GM18868 (cell line): ENCODE measurements around the gene SPRING1.
"Not testable (repeated sequence)": the region's sequence is repeated elsewhere in the genome, so short reads cannot be mapped to it uniquely, and the experiment has no call there.

ENCODE experiments used
- ATAC-seq: cut with Tn5 transposase; IDR thresholded peaks from one replicate; pipeline ENCODE4 v1.9.1; 2021; ENCODE audit warnings: mild to moderate bottlenecking, moderate library complexity; ENCODE audit not compliant: unreplicated experiment

Gene SPRING1

GRCh38 chr12:116742787-116743186, 4.9 kb upstream of the SPRING1 start:
- ATAC-seq = not testable (repeated sequence)

- ATAC-seq = no peak
Measured at GRCh38 chr12:116739381-116739887, 1.6 kb upstream of the SPRING1 start.

- ATAC-seq = no peak
Measured at GRCh38 chr12:116736962-116737773, 701 bp downstream of the SPRING1 start.

- ATAC-seq = no peak
Measured at GRCh38 chr12:116735951-116736599, 1.8 kb downstream of the SPRING1 start.

- ATAC-seq = no peak
Measured at GRCh38 chr12:116735084-116735483, 2.8 kb downstream of the SPRING1 start.

GRCh38 chr12:116734156-116734768, 3.6 kb downstream of the SPRING1 start:
- no peak for ATAC-seq

- ATAC-seq = no peak
Measured at GRCh38 chr12:116731801-116732200, 6.1 kb downstream of the SPRING1 start.

GRCh38 chr12:116727891-116728290, 10.0 kb downstream of the SPRING1 start:
- ATAC-seq = no peak

GRCh38 chr12:116727261-116727660, 10.6 kb downstream of the SPRING1 start:
- ATAC-seq = no peak

GRCh38 chr12:116726694-116727093, 11.2 kb downstream of the SPRING1 start:
- ATAC-seq = no peak

- no peak for ATAC-seq
Measured at GRCh38 chr12:116722245-116722644, 15.6 kb downstream of the SPRING1 start.

- ATAC-seq = no peak
Measured at GRCh38 chr12:116719731-116720528, 17.9 kb downstream of the SPRING1 start.

- ATAC-seq = no peak
Measured at GRCh38 chr12:116718655-116719454, 19.0 kb downstream of the SPRING1 start.

- ATAC-seq = no peak
Measured at GRCh38 chr12:116717466-116718437, 20.1 kb downstream of the SPRING1 start.

- ATAC-seq = no peak
Measured at GRCh38 chr12:116714175-116714574, 23.7 kb downstream of the SPRING1 start.

- no peak for ATAC-seq
Measured at GRCh38 chr12:116713527-116713926, 24.3 kb downstream of the SPRING1 start.

- ATAC-seq = no peak
Measured at GRCh38 chr12:116712458-116713303, 25.2 kb downstream of the SPRING1 start.
